ENCODE measurements around the gene SLC1A7.

Gene SLC1A7

DNA sequence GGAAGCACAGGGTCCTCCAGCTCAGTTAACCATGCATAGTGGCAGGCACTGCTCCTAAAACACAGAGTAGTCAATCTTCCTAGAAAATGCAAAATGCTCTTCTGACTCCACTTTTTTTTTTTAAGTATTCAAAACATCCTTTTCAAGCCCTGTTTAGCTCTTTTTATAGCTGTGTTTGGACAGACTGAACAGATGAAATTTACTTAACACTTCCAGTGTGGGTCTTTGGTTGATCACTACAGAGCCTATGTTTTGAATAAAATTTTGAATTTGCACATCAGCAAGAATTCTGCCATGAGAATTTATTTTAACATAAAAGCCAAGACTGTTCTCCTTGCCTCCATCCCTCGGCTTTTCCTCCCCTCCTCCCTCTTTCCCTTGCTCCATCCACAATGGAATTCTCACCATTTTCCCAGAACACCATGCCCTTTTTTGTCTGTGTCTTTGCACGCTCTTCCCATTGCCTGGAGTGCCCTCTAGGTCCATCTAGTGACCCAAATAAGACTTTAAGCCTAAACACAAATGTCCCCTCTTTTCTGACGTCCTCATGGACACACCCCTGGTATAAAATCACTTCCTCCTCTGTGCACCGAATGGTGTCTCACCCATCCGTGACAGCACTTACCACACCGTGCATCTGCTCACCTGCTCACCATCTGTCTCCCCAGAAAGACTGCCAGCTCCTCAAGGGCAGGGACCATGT lies 30.1 kb upstream of the SLC1A7 start:
- ATAC-seq, result peak; percentile 59
- H3K27me3 Mint-ChIP-seq, result peaks cover 56% of the 10 kb centered on the region
- no peaks in the 10 kb centered on the region for H3K9me3 Mint-ChIP-seq
- DNase-seq, result no peak
- H3K4me1 Mint-ChIP-seq, result peaks cover 6% of the 10 kb centered on the region
- no peak overlapping the region for H3K27ac Mint-ChIP-seq
- H3K4me3 Mint-ChIP-seq, result no peak overlapping the region

DNA sequence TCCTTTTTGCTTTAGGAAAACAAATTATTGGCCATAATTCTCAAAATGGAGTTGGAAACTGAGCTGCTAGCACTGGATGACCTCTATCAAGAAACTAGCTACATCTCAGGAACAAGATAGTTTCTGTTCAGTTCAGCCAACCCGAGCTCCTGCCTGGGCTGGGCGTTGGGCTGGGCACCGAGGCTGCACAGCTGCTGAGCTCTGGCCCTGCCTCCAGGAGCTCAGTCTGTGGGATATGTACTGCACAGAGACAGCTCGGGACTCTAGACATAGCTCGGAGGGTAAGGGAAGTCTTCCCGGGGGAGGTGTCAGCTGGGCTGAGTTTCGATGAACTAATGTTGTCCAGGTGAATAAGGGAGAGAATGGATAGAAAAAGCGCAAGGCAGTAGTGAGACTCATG lies 24.5 kb upstream of the SLC1A7 start:
- DNase-seq (no peak), ATAC-seq (no peak)
- Mint-ChIP-seq H3K4me1 (no peaks in the 10 kb centered on the region), H3K9me3 (no peaks in the 10 kb centered on the region), H3K27me3 (peaks cover 4% of the 10 kb centered on the region), H3K4me3 (no peak overlapping the region), H3K27ac (no peak overlapping the region)

DNA sequence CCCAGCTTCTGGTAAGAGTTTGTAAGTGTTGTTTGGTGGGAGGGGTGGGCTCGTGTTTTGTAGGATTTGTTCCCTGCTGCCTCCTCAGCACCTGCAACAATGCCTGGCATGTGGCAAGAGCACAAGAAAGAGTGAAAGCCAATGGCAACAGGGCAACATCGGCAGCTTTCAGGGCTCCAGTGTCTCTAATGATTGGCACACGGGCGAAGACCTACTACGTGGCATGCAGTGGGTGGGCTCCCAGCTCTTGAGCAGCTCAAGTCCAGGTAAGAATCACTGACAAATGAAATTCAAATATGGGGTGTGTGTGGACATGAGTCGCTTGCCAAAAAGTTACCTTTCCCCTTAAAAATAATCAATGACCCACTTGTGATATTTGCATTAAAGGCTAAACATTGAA lies 23.9 kb upstream of the SLC1A7 start:
- ATAC-seq (no peak), DNase-seq (no peak)
- no peak overlapping the region for H3K4me3 Mint-ChIP-seq
- no peaks in the 10 kb centered on the region for H3K27me3 Mint-ChIP-seq
- H3K4me1 Mint-ChIP-seq, result no peaks in the 10 kb centered on the region
- H3K27ac Mint-ChIP-seq, result no peak overlapping the region
- H3K9me3 Mint-ChIP-seq, result no peaks in the 10 kb centered on the region

DNA sequence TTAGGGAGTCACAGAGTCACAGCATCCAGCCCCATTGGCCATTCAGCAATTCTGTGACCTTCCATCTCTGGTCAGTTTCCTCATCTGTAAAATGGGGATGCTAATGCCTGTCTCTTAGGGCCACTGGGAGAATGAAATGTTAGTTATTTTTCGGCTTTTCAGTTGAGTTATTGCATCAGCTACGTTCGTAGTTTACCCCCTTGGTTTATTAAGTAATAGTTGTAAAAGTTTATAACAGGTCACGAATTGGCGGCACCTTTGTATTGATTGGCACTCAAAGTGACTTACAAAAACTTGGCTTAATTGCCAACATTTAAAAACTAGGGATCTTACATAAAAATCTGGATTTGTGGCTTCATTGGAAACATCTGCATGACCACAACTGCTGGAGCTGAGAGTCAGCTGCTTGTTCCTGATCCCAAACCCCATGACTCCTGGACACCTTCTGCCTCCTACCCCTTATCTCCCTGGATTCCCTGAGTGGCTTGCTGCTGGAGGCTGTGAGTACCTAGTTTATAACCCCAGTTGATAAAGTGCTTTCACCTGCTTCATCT lies 23.0 kb upstream of the SLC1A7 start:
- no peaks in the 10 kb centered on the region for H3K27me3 Mint-ChIP-seq
- no peak overlapping the region for H3K27ac Mint-ChIP-seq
- H3K4me3 Mint-ChIP-seq, result no peak overlapping the region
- DNase-seq (no peak), ATAC-seq (no peak)
- H3K9me3 Mint-ChIP-seq, result no peaks in the 10 kb centered on the region
- H3K4me1 Mint-ChIP-seq, result no peaks in the 10 kb centered on the region

DNA sequence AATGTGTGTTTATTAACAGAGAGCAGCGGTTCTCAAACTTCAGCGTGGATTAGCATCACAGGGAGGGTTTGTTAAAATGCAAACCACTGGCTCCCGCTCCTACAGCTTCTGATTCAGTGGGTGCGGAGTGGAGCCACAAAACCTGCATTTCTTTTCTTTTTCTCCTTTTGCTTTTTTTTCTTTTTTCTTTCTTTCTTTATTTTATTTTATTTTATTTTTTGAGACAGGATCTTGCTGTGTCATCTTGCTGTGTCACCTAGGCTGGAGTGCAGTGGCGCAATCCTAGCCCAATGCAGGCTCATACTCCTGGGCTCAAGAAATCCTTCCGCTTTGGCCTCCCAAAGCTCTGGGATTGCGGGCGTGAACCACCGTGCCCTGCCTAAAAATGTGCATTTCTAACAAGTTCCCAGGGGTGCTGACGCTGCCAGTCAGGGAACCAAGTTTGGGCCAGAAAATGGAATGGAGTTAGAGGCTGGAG lies 20.9 kb upstream of the SLC1A7 start:
- Mint-ChIP-seq H3K4me3 (no peak overlapping the region), H3K4me1 (no peaks in the 10 kb centered on the region), H3K27ac (no peak overlapping the region), H3K9me3 (no peaks in the 10 kb centered on the region), H3K27me3 (no peaks in the 10 kb centered on the region)
- ATAC-seq, result no peak
- DNase-seq, result no peak

DNA sequence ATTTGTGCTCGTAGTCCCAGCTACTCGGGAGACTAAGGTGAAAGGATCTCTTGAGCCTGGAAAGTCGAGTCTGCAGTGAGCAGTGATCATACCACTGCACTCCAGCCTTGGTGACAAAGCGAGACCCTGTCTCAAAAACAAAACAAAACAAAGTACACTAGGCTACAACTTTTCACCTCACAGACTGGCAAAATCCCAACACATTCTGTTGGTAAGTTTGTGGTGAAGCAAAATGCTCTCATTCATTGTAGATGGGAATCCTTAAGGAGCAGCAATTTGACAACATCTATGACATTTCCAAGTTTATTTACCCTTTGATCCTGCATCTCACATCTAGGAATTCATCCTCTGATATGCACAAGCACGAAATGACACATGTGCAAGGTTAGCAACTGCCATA lies 20.2 kb upstream of the SLC1A7 start:
- no peaks in the 10 kb centered on the region for H3K9me3 Mint-ChIP-seq
- no peaks in the 10 kb centered on the region for H3K27me3 Mint-ChIP-seq
- DNase-seq (no peak), ATAC-seq (no peak)
- no peak overlapping the region for H3K4me3 Mint-ChIP-seq
- H3K4me1 Mint-ChIP-seq, result no peaks in the 10 kb centered on the region
- no peak overlapping the region for H3K27ac Mint-ChIP-seq

DNA sequence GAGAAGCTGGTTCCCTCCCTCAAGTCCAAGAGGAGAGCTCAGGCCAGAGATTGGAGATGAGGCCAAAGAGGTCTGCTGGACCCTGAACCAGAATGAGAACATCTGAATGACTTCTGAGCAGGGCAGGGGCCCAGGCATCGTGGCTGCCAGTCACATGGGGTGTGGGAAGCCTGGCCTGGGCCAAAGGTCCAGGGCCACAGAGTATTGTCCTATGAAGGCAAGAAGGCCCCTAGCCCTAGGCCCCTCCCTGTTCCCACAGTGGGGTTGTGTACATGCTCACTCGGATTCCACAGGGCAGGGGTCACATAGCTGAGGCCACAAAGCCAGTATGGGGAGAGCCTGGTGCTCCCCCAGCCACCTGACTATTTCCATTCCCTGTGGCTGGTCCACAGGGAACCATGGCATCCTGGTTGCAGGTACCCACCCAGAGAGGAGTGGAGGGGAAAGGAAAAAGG lies 18.5 kb upstream of the SLC1A7 start:
- DNase-seq (no peak), ATAC-seq (no peak)
- no peak overlapping the region for H3K4me3 Mint-ChIP-seq
- H3K27me3 Mint-ChIP-seq, result no peaks in the 10 kb centered on the region
- H3K9me3 Mint-ChIP-seq, result no peaks in the 10 kb centered on the region
- H3K4me1 Mint-ChIP-seq, result no peaks in the 10 kb centered on the region
- H3K27ac Mint-ChIP-seq, result no peak overlapping the region

DNA sequence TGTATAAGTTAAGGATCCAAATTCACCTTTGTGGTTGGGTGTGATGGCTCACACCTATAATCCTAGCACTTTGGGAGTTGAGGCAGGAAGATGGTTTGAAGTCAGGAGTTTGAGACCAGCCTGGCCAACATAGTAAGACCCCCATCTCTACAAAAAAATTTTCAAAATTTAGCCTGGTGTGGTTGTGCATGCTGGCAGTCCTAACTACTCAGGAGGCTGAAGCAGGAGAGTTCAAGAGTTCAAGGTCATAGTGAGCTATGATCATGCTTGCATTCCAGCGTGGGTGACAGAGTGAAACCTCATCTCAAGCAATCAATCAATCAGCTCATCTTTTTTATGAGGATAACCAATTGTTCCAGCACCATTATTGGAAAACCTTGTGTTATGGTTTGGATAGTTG lies 16.5 kb upstream of the SLC1A7 start:
- ATAC-seq, result no peak
- no peak overlapping the region for H3K27ac Mint-ChIP-seq
- no peak for DNase-seq
- H3K4me1 Mint-ChIP-seq, result no peaks in the 10 kb centered on the region
- no peaks in the 10 kb centered on the region for H3K9me3 Mint-ChIP-seq
- H3K27me3 Mint-ChIP-seq, result no peaks in the 10 kb centered on the region
- no peak overlapping the region for H3K4me3 Mint-ChIP-seq

DNA sequence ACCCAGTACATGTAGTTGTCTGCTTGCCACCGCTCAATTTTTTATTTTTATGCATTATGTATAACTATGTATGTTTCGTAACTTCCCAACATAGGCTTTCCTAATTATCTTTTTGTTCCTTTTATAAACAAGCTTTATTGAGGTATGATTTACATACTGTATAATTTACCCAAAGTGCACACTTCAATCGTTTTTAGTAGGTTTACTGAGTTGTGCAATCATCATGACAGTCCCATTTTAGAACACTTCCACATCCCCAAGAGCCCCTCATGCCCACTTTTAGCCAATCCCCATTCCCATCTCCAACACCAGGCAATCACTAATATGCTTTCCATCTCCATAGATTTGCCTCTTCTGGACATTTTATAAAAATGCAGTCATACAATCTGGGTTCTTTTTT lies 14.3 kb upstream of the SLC1A7 start:
- H3K4me1 Mint-ChIP-seq, result no peaks in the 10 kb centered on the region
- H3K9me3 Mint-ChIP-seq, result no peaks in the 10 kb centered on the region
- H3K27me3 Mint-ChIP-seq, result no peaks in the 10 kb centered on the region
- no peak overlapping the region for H3K4me3 Mint-ChIP-seq
- peak overlapping the region in 1 of 2 donors; percentile 20 for H3K27ac Mint-ChIP-seq
- no peak for DNase-seq
- ATAC-seq, result no peak

DNA sequence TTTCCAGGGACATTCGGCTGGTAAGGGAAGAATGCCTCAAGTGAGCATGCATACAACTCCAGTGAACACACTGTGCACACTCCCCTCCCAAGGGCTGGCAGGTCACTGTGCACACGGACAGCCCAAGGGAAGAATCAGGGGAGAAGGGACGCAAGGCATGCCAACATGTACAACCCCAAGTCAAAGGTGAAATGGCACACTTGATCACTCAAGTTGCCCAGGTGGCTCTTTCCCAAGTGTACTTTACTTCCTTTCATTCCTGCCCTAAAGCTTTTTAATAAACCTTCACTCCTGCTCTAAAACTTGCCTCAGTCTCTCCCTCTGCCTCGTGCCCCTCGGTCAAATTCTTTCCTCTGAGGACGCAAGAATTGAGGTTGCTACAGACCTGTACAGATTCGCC lies 13.5 kb upstream of the SLC1A7 start:
- ATAC-seq (no peak), DNase-seq (no peak)
- Mint-ChIP-seq H3K9me3 (no peaks in the 10 kb centered on the region), H3K4me1 (no peaks in the 10 kb centered on the region), H3K27ac (no peak overlapping the region), H3K27me3 (no peaks in the 10 kb centered on the region), H3K4me3 (no peak overlapping the region)

DNA sequence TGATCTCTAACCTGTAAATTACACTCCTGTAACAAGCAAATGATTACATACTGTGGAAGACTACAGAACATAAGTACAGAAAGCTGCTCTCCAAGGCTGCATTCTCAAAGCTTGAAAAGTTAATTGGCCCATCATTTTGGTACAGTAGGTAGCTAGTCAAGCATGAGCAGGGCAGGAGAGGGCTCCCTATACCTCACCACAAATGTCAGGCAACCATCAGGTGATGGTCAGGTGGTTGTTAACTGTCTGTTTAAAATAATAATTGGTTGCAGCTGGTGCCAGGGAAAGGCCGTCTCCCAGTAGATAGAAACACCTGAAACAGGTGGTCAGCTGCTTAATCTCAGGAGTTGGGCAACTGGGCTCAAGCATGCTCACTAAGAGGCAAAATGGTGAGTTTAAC lies 13.1 kb upstream of the SLC1A7 start:
- Mint-ChIP-seq H3K4me1 (no peaks in the 10 kb centered on the region), H3K27me3 (no peaks in the 10 kb centered on the region), H3K4me3 (no peak overlapping the region), H3K9me3 (no peaks in the 10 kb centered on the region), H3K27ac (no peak overlapping the region)
- DNase-seq, result no peak
- ATAC-seq, result no peak

DNA sequence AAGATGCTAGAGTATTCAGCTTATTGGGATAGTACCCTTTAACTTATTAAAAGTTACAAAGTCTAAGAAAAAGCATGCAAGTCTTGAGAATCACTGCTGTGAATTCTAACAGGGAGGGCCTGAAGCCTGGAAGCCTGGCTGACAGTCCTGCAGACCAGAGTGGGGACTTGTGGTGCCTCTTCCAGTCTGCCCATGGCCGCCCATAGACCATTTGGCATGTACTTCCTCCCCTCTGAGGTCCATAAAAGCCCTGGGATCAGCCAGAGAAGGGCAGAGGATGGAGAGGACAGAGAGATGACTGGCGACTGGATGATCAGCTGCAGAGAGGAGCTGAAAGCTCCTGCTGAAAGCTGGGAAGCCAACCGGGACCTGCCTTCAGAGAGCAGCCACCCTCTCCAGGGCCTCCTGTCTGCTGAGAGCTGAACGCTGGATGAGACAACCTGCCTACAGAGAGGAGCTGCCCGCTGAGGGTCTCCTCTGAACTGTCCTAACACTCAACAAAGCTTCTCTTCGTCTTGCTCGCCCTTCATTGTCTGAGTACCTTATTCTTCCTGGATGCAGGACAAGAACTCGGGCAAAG lies 12.5 kb upstream of the SLC1A7 start:
- no peaks in the 10 kb centered on the region for H3K9me3 Mint-ChIP-seq
- no peak for ATAC-seq
- H3K4me3 Mint-ChIP-seq, result no peak overlapping the region
- DNase-seq, result no peak
- H3K27me3 Mint-ChIP-seq, result no peaks in the 10 kb centered on the region
- no peaks in the 10 kb centered on the region for H3K4me1 Mint-ChIP-seq
- peak overlapping the region in 1 of 2 donors; percentile 42 for H3K27ac Mint-ChIP-seq

DNA sequence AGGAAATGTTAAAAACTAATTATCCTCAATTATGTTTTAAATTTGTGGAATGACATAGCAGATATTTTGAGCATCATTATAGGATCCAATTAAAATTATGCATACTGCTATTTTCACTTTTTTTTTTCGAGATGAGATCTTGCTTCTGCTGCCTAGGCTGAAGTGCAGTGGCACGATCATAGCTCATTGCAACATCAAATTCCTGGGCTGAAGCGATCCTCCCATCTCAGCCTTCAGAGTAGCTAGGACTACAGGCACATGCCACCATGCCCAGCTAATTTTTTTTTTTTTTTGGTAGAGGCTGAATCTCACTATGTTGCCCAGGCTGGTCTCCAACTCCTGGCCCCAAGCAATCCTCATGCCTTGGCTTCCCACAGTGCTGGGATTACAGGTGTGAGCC lies 11.3 kb upstream of the SLC1A7 start:
- Mint-ChIP-seq H3K9me3 (no peaks in the 10 kb centered on the region), H3K27me3 (no peaks in the 10 kb centered on the region), H3K4me1 (no peaks in the 10 kb centered on the region), H3K4me3 (no peak overlapping the region), H3K27ac (no peak overlapping the region)
- ATAC-seq (no peak), DNase-seq (no peak)

DNA sequence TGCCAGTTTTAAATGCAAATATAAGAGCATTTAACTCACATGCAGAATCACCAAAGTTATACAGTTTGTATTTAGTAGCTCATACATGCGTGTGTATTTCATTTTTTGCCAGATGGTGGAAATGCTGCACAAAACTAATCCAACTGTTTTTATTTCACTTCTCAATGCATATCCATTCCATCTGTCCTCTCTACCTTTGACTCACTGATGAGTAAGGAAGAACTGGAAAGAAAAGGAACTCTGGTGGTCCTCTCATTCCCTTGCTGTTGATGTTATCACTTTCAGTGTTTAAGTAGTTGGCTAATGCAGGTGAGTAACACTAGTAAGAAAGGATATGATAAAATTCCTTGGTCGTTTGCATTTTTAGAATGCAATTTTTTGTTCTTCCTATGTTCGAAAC lies 5.7 kb upstream of the SLC1A7 start:
- DNase-seq (no peak), ATAC-seq (no peak)
- Mint-ChIP-seq H3K4me1 (no peaks in the 10 kb centered on the region), H3K4me3 (no peak overlapping the region), H3K27me3 (no peaks in the 10 kb centered on the region), H3K9me3 (no peaks in the 10 kb centered on the region), H3K27ac (no peak overlapping the region)

DNA sequence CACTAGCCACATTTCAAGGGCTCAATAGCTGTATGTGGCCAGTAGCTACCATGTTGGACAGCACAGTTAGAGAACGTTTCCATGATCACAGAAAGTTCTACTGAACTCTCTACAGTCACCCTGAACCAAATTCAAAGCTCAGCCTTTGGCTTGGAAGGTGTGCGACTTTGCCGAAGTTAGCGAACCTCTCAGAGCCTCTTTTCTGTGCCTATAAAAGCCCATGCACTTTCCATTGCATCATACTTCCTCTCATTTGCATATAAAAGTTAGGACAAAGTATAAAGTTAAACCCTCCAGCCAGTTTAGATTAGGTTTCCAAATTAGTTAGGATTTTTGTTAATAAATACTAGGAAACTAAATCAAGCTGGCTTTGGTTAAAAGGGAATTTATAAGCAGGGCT lies 4.7 kb upstream of the SLC1A7 start:
- Mint-ChIP-seq H3K4me3 (no peak overlapping the region), H3K27ac (no peak overlapping the region), H3K4me1 (no peaks in the 10 kb centered on the region), H3K9me3 (no peaks in the 10 kb centered on the region), H3K27me3 (no peaks in the 10 kb centered on the region)
- DNase-seq (no peak), ATAC-seq (no peak)

DNA sequence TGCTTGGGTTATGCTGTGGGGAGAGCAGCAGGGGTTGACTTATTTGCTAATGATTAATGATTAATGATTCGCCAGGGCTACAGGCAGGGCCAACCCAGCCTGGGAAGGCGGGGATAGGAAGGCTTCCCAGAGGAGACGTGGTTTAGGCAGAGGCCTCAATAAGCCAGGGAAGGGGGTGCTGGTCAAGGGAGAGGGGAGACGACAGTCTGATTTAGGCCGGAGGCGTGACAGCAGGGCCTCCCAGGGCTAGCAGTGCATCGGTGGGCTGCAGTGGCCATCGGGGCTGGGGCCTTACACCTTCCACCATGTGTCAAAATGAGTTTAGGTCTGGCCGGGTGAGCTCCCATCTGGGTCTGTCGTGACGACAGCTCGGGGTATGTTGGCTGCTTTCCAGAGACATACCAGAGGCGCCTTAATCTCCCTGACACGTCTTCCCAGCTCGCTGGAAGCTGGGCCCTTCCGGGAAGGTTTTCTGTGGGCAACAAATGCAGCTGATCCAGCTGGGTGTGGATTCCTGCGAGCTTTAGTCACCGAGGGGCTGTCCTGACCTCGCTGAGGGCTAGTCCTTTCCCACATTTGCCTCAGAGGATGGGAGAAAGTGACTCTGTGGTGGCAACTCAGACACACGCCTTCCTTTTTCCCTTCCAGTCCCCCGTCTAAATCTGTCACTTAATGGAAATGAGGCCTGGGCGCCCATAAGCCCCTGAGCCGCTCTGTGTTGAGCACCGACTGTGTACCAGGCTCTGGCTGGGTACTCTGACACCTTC lies 3.7 kb upstream of the SLC1A7 start:
- H3K4me1 Mint-ChIP-seq, result no peaks in the 10 kb centered on the region
- no peak for ATAC-seq
- no peaks in the 10 kb centered on the region for H3K9me3 Mint-ChIP-seq
- H3K27ac Mint-ChIP-seq, result no peak overlapping the region
- no peak overlapping the region for H3K4me3 Mint-ChIP-seq
- no peaks in the 10 kb centered on the region for H3K27me3 Mint-ChIP-seq
- DNase-seq, result no peak
